ENCODE data around the gene EEIG2. TPM values are rescaled to one million over a fixed set of nuclear protein-coding genes. Genes with fewer than 3 reads are reported as not detected.

EEIG2 gene
- total RNA-seq, 1 donor from 2014 or later, result 1.5 TPM

GRCh38 chr1:108551137-108551862 is 8.6 kb upstream of the EEIG2 start:
- DNase-seq, result no peak

- DNase-seq, result no peak
Observed at GRCh38 chr1:108553905-108554304, 6.0 kb upstream of the EEIG2 start.

GRCh38 chr1:108554682-108555427 is 5.0 kb upstream of the EEIG2 start:
- no peak for DNase-seq

GRCh38 chr1:108556066-108556465 is 3.8 kb upstream of the EEIG2 start:
- DNase-seq, result no peak

GRCh38 chr1:108556499-108556898 is 3.4 kb upstream of the EEIG2 start:
- no peak for DNase-seq

- DNase-seq, result no peak
Observed at GRCh38 chr1:108557296-108557695, 2.6 kb upstream of the EEIG2 start.

GRCh38 chr1:108560189-108560873 is 431 bp downstream of the EEIG2 start:
- peak; percentile 46 for DNase-seq

GRCh38 chr1:108560874-108561459 is 1.1 kb downstream of the EEIG2 start:
- peak; percentile 40 for DNase-seq

GRCh38 chr1:108561689-108562326 is 1.9 kb downstream of the EEIG2 start:
- DNase-seq, result peak; percentile 45

GRCh38 chr1:108563808-108564207 is 3.9 kb downstream of the EEIG2 start:
- no peak for DNase-seq

- DNase-seq, result no peak
Observed at GRCh38 chr1:108565081-108565480, 5.2 kb downstream of the EEIG2 start.

- DNase-seq, result no peak
Observed at GRCh38 chr1:108565512-108565911, 5.6 kb downstream of the EEIG2 start.

- peak; percentile 15 for DNase-seq
Observed at GRCh38 chr1:108568589-108568988, 8.7 kb downstream of the EEIG2 start.

GRCh38 chr1:108569097-108569728 is 9.3 kb downstream of the EEIG2 start:
- DNase-seq, result no peak

GRCh38 chr1:108570128-108570527 is 10.2 kb downstream of the EEIG2 start:
- DNase-seq, result peak; percentile 25

- DNase-seq, result no peak
Observed at GRCh38 chr1:108570998-108571401, 11.1 kb downstream of the EEIG2 start.

GRCh38 chr1:108572182-108572581 is 12.3 kb downstream of the EEIG2 start:
- DNase-seq, result no peak

- DNase-seq, result no peak
Observed at GRCh38 chr1:108573183-108573582, 13.3 kb downstream of the EEIG2 start.

- no peak for DNase-seq
Observed at GRCh38 chr1:108574008-108574407, 14.1 kb downstream of the EEIG2 start.

GRCh38 chr1:108575375-108575774 is 15.5 kb downstream of the EEIG2 start:
- DNase-seq, result no peak

GRCh38 chr1:108583757-108584427 is 24.0 kb downstream of the EEIG2 start:
- DNase-seq, result no peak

GRCh38 chr1:108584428-108584856 is 24.5 kb downstream of the EEIG2 start:
- DNase-seq, result peak; percentile 22

All from dermis blood vessel endothelial cell (primary cell).